Inflammatory macrophage (primary cell): ENCODE data around the gene PFDN1.

Experiments used
- DNase-seq, 2 donors: peaks; one replicate each; pipeline ENCODE4 v3.0.0-alpha.2; 2020 to 2022

Gene PFDN1

GRCh38 chr5:140258016-140258415 lies 44.9 kb downstream of the PFDN1 start:
- no peak for DNase-seq

GRCh38 chr5:140256726-140257125 lies 46.2 kb downstream of the PFDN1 start:
- no peak for DNase-seq

DNA sequence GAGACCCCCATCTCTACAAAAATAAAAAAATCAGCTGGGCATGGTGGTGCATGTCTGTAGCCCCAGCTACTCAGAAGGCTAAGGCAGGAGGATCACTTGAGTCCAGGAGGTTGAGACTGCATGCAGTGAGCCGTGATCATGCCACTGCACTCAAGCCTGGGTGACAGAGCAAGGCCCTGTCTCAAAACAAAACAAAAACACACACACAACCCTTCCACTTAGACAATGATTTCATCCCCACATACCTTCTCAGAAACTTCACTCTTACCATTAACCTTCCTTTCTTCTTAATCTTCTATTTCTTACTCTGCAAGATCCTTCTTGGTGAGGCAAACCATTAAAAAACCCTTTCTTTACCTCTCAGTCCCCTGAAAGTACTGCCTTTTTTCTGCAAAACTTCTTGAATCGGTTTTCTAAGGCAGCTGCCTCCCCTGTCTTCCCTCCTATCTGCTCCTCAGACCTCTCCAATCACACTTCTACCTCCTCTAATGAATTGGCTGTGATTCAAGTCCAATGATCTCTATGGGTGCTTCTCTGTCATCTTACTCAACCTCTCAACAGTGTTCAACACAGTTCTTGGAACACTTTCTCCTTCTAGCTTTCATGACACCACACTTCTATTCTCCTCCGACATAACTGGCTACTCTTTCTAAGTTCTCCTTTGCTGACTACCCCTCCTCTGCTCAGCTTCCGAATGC lies 47.3 kb downstream of the PFDN1 start:
- DNase-seq = no peak

DNA sequence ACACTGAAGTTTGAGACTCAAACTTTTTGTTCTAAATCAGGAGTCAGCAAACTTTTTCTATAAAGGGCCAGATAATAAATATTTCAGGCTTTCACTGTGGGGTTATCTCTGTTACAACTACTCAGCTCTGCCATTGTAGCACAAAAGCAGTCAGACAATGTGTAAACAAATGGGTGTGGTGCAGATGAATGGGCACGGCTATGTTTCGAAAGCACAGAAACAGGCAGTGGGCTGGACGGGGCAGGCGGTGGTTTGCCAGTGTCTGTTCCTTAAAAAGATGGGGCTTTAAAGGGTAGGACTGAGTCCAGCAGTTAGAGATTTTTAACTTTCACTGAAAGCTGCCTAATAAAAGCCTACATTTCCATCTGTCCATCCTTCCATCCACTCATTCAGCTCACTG lies 48.9 kb downstream of the PFDN1 start:
- peak; percentile 75 to 81 for DNase-seq

DNA sequence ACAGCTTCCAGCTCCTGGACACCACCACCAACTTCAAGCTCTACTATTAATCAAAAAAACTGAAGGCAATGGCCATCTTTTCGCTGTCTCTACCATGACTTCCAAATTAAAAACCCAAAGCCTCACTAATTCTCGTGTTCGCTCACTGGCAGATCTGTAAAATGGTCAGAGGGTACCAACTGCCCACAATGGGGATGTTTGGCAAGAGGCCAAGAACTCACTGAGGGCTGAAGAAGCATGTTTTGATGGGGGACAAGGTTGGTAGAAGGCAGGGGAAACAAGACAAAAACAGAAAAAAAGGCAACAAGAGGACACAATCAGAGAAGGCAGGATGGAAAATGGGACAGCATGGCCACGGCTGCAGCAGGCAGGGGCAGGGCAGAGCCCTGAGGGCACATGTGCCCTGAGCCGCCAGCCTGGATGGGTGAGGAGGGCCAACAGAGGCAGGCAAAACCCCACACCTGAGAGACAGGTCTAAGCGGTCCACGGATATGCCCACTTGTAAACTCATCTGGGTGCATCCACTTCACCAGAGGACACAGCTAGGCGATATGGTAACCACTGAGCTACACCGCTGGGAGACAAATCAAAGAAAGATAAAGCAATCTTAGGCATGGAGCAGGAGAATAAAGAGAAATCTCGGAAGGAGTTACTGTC lies 50.3 kb downstream of the PFDN1 start:
- no peak for DNase-seq

GRCh38 chr5:140251527-140251973 lies 51.4 kb downstream of the PFDN1 start:
- peak; percentile 94 for DNase-seq

- no peak for DNase-seq
These were observed 52.5 kb downstream of the PFDN1 start for GRCh38 chr5:140250386-140250785.

GRCh38 chr5:140249536-140249935 lies 53.4 kb downstream of the PFDN1 start:
- DNase-seq = no peak

- no peak for DNase-seq
These were observed 54.5 kb downstream of the PFDN1 start for GRCh38 chr5:140248414-140248813.

DNA sequence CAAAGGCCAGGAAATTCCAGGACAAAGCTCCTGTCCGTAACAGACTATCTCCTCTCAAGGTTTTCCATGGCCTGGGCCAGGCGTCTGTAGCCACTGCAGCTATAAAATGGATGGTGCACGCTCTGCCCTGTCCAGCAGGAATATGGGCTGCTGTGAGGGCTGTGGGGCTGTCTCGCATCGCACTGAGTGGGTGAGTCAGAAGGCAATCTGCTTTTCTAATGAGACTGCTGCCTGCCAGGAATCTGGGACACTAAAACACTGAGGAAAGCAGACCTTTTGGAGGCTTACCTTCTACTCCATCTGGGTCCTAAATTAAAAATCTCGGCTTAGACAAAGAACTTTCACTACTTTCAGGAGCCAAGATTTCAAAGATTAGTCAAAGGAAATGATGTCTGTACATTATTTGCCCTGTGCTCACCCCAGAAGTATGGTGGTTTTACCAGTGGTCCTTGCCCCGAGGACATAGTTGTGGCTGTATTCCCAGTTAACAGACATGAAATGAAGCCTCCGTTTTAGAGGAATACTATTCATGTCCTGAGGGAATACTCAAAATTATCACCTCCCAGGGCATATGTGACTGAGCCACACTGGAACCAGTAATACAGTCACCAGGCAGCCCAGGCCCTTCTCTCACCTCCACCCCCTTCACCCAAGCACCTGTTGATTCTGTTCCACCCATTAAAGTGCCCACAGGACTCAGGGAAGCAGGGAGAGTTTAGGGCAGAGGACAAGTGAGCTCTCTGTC lies 56.4 kb downstream of the PFDN1 start:
- no peak for DNase-seq

DNA sequence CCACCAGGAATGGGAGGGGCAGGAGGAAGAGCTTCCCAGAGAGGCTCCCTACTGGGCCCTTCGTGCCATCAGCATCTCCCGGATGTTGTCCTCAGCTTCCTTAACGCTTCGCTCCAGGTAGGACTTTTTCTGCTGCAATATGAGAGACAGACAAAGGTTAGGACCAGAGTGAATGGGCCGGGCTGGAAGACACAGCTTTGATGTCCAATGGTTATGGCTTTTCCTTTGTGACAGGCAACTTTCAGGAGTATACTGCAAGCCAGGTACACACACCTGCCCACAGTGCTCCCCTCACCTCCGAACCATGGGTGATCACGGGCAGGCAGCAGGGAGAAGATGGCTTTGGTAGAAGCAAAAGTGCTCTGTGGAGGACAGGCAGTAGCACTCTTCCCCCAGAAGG lies 57.0 kb downstream of the PFDN1 start:
- DNase-seq = no peak

- peak in 1 of 2 donors; percentile 24 for DNase-seq
These were observed 57.6 kb downstream of the PFDN1 start for GRCh38 chr5:140245341-140245740.

- peak; percentile 86 to 91 for DNase-seq
These were observed 58.3 kb downstream of the PFDN1 start for GRCh38 chr5:140244525-140245025.

DNA sequence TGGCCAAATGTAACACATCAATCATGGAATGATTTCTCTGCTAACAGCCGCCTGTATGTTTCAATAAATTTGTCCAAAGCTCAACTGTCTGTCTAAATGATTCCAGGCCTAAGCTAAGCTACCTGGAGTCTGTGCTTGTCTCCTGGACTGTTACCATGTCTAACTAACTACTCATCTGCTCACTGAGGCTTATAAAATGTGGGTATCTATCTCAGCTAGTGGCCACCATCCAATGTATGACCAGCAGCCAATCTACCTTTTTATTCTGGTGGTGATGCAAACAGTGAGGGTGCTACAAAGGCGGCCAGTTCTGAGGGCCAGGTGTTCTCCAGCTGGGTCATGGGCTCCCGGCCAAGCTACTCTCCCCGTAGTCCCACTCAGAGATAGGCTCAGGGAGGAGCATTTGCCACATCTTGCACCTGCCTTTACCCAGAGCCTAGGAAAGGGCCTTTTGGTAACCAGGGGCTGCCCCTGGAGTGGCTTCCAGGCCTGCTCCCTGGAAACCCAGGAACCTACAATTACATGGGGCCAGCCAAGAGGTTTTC lies 59.1 kb downstream of the PFDN1 start:
- no peak for DNase-seq

DNA sequence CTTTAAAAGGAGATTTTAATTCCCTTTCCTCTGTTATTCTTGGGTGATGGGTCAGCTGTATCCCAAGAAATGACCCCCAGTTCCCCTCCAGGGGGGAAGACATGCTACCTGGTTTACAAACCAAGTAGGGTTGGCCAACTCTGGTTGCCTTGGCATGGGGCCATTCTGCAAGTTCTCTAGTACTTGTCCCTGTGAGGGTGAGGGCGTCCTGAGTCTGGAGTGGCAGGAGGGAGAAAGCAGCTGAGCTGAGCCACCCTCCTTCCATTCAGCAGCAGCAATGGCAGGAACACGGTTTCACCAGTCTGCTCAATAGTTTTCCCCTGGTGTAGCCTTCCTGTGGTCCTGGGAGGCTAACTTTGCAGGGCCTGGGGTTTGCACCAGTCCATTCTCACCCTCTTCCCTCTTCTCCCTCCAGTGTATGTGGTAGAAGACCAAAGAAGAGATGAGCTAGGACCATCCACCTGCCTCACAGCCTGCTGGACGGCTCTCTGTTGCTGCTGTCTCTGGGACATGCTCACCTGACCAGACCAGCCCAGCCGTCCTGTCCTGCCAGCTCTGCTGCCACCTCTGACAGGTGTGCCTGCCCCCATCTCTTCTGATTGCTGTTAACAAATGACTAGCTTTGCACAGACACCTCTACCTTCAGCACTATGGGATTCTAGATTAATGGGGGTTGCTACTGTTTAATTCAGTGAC lies 59.9 kb downstream of the PFDN1 start:
- no peak for DNase-seq

DNA sequence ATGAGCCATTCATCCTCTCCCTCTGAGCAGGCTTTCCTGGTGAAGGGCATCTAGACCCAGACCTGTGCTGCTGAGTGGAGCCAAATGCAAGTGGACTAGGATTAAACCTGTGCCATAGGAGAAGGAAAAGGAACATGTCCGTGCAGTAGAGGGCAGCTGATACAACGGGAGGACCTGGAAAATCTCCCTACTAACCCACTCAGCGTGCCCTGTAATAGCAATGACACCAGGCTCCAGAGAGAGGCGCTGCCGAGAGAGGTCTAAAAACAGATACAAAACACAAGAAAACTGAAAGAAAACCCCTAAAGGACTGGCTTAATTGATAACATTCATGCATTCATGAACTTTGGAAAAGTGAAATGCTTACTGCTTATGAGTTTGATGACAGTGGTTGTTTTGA lies 60.8 kb downstream of the PFDN1 start:
- DNase-seq = no peak

DNA sequence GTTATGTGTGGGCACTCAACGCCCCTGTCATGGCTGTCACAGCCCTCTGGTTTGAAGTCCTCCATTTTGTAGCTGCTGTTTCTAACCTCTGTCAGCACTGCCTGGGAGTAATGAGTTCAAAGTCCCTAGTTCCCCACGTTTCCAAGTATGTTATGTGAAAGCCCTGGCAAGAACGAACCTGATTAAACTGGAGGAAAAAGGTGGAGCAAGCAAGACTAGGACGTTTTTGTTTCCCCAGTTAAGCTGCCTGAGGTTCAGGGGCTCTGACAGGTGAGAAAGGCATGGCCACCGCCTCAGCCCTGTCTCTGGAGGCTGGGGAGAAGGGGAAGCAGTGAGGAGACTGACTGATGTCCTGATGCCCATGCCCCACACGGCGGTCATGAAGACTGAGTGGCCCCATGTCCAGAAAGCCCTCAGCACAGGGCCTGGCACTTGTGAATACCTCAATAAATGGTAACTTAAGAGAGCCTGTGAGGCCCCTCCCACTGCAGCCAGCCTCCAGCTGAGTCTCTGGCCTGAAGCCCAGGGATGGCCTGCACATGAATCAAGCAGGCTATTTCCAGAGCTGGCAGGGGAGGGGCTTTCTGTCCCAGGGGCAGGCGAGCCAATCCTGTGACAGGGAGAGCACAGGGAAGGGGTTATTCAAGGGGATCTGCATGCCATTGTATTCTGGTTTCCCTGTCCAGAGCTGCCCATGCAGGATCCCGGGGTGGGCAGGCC lies 61.8 kb downstream of the PFDN1 start:
- no peak for DNase-seq

- DNase-seq = peak; percentile 64 to 67
These were observed 62.8 kb downstream of the PFDN1 start for GRCh38 chr5:140239939-140240700.

DNA sequence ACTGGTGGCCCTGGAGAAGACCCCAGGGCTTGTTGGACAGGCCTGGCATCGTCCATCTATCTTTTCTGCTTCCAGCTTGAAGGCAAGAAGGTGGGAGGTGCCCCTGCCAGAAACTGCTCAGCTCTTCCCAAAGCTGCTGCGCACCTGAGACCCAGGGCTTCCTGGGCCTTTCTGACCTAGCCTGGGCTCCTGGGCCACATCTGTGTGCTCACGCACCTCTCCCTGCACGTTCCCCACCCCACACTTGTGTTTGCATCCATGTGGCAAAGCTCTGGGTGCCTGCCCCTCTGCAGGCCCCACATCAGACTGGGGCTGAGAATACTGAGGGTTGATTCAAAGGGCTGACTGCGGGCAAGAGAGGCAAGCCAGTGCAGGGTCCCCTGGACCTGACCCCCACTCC lies 63.4 kb downstream of the PFDN1 start:
- DNase-seq = no peak

DNA sequence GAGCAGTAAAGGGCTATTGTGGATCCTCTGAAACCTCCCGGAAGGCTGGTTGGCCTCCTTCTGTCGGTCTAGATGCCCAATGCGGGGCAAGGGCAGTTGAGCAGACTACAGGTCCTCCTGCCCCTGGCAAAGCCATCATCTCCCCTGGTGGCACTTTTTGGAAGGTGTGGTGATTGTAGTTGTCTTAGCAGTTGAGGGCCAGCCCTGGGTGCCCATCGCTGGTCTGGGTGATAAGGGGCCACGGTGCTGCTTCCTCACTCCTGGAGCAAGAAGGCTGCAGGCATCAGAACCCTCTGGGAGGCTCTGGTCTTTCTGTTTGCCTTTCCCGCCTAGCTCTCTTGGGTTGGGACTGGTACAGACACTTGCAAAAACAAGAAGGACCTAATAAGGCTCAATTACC lies 64.1 kb downstream of the PFDN1 start:
- no peak for DNase-seq
